Trophoblast cell (in vitro differentiated cells and primary cell): ENCODE data around the gene TTLL1.

Source experiments
- DNase-seq, 2 donors: peaks; one replicate each; pipeline ENCODE4 v3.0.0-alpha.2; 2016
- H2AFZ ChIP-seq: 2 replicates; pipeline ENCODE4 v1.6.1; 2013; ENCODE audit warnings: low read length, moderate library complexity, mild to moderate bottlenecking; ENCODE audit not compliant: insufficient read depth, poor library complexity
- H2AK5ac ChIP-seq: 2 replicates; pipeline ENCODE4 v1.6.1; 2013; ENCODE audit warnings: mild to moderate bottlenecking, low read length
- H2BK120ac ChIP-seq: 2 replicates; pipeline ENCODE4 v1.6.1; 2013; ENCODE audit warnings: low read length, mild to moderate bottlenecking, moderate library complexity; ENCODE audit not compliant: insufficient read depth, poor library complexity
- H2BK12ac ChIP-seq: 2 replicates; pipeline ENCODE4 v1.6.1; 2013; ENCODE audit warnings: mild to moderate bottlenecking, low read length, moderate library complexity
- H2BK5ac ChIP-seq: 2 replicates; pipeline ENCODE4 v1.6.1; 2013; ENCODE audit warnings: low read length, low read depth, moderate library complexity, mild to moderate bottlenecking; ENCODE audit not compliant: poor library complexity
- H3K14ac ChIP-seq: 2 replicates; pipeline ENCODE4 v1.6.1; 2013; ENCODE audit warnings: mild to moderate bottlenecking, low read length
- H3K18ac ChIP-seq: 2 replicates; pipeline ENCODE4 v1.6.1; 2013; ENCODE audit warnings: mild to moderate bottlenecking, low read length
- H3K23ac ChIP-seq: 2 replicates; pipeline ENCODE4 v1.6.1; 2013; ENCODE audit warnings: low read length
- H3K27ac ChIP-seq: 2 replicates; pipeline ENCODE4 v1.5.1; 2013; ENCODE audit warnings: low read depth, mild to moderate bottlenecking, inconsistent platforms, low read length, moderate library complexity
- H3K27me3 ChIP-seq: 2 replicates; pipeline ENCODE4 v1.6.1; 2013; ENCODE audit warnings: inconsistent platforms, mild to moderate bottlenecking, low read length, moderate library complexity; ENCODE audit not compliant: insufficient read depth
- H3K36me3 ChIP-seq, 2 experiments: 1 replicate in 1 of 2; 2 replicates in 1 of 2; pipeline ENCODE4 v1.6.1; 2013; ENCODE audit warnings: low read length in 2 of 2, mild to moderate bottlenecking in 2 of 2, moderate library complexity in 1 of 2; ENCODE audit not compliant: insufficient read depth in 2 of 2, control insufficient read depth in 1 of 2
- H3K4ac ChIP-seq: 2 replicates; pipeline ENCODE4 v1.6.1; 2013; ENCODE audit warnings: low read depth, mild to moderate bottlenecking, low read length, moderate library complexity
- H3K4me1 ChIP-seq, 2 experiments: 1 replicate in 1 of 2; 2 replicates in 1 of 2; pipeline ENCODE4 v1.6.1; 2013; ENCODE audit warnings: low read length in 2 of 2, mild to moderate bottlenecking in 2 of 2, moderate library complexity in 1 of 2; ENCODE audit not compliant: insufficient read depth in 2 of 2, control insufficient read depth in 1 of 2
- H3K4me2 ChIP-seq: 2 replicates; pipeline ENCODE4 v1.6.1; 2013; ENCODE audit warnings: inconsistent platforms, mild to moderate bottlenecking, low read length, moderate library complexity
- H3K4me3 ChIP-seq: 2 replicates; pipeline ENCODE4 v1.5.1; 2013; ENCODE audit warnings: mild to moderate bottlenecking, low read depth, low read length, inconsistent platforms
- H3K79me1 ChIP-seq: one replicate; pipeline ENCODE4 v1.6.1; 2013; ENCODE audit warnings: low read length
- H3K79me2 ChIP-seq: 2 replicates; pipeline ENCODE4 v1.6.1; 2013; ENCODE audit warnings: low read length, mild to moderate bottlenecking; ENCODE audit not compliant: control insufficient read depth, insufficient read depth, poor library complexity
- H3K9ac ChIP-seq: 2 replicates; pipeline ENCODE4 v1.6.1; 2013; ENCODE audit warnings: mild to moderate bottlenecking, low read length
- H3K9me3 ChIP-seq: 2 replicates; pipeline ENCODE4 v1.6.1; 2013; ENCODE audit warnings: low read depth, mild to moderate bottlenecking, control low read depth, inconsistent platforms, low read length; ENCODE audit not compliant: insufficient read depth
- H4K12ac ChIP-seq: 2 replicates; pipeline ENCODE4 v1.6.1; 2013; ENCODE audit warnings: low read depth, mild to moderate bottlenecking, low read length, moderate library complexity
- H4K8ac ChIP-seq: 2 replicates; pipeline ENCODE4 v1.6.1; 2013; ENCODE audit warnings: low read depth, mild to moderate bottlenecking, low read length, moderate library complexity
- H4K91ac ChIP-seq: one replicate; pipeline ENCODE4 v1.6.1; 2013; ENCODE audit warnings: low read depth, mild to moderate bottlenecking, low read length, moderate library complexity
- WGBS: extraction: QIAGEN DNeasy Blood & Tissue Kit; methylation state at CpG from one replicate; pipeline ENCODE4 v1.1.7; 2013; ENCODE audit warnings: missing lambda C conversion rate; ENCODE audit not compliant: insufficient read length, insufficient coverage; ENCODE audit errors: extremely low coverage; 5-methylcytosine and 5-hydroxymethylcytosine counted together

TTLL1 gene

GRCh38 chr22:43035250-43035649 is 53.9 kb downstream of the TTLL1 start:
- no peaks in the 10 kb centered on the region for H3K36me3 ChIP-seq
- no peak overlapping the region for H2BK5ac ChIP-seq
- no peaks in the 10 kb centered on the region for H3K79me2 ChIP-seq
- no peaks in the 10 kb centered on the region for H3K79me1 ChIP-seq
- H4K91ac ChIP-seq, result no peak overlapping the region
- H3K27ac ChIP-seq, result no peak overlapping the region
- H2BK120ac ChIP-seq, result no peak overlapping the region
- H3K18ac ChIP-seq, result no peak overlapping the region
- peaks cover 3 to 8% of the 10 kb centered on the region in 2 experiments for H3K4me1 ChIP-seq
- no peak overlapping the region for H3K9ac ChIP-seq
- no peak overlapping the region for H3K4ac ChIP-seq
- no peak overlapping the region for H4K12ac ChIP-seq
- no peak overlapping the region for H3K14ac ChIP-seq
- no peak overlapping the region for H3K4me2 ChIP-seq
- no peaks in the 10 kb centered on the region for H3K27me3 ChIP-seq
- H3K23ac ChIP-seq, result no peak overlapping the region
- H2AK5ac ChIP-seq, result no peak overlapping the region
- peaks cover 4% of the 10 kb centered on the region for H3K9me3 ChIP-seq
- H4K8ac ChIP-seq, result no peak overlapping the region
- WGBS, result no CpG with 5 or more reads among the region's 9 CpGs
- no peak overlapping the region for H2BK12ac ChIP-seq
- no peak overlapping the region for H3K4me3 ChIP-seq
- DNase-seq, result no peak
- H2AFZ ChIP-seq, result no peak overlapping the region

- no peak overlapping the region for H2AK5ac ChIP-seq
- no peaks in the 10 kb centered on the region for H3K27me3 ChIP-seq
- H3K27ac ChIP-seq, result no peak overlapping the region
- H3K36me3 ChIP-seq, result no peaks in the 10 kb centered on the region
- no peak overlapping the region for H3K4me2 ChIP-seq
- WGBS, result no CpG with 5 or more reads among the region's 3 CpGs
- no peak overlapping the region for H3K4ac ChIP-seq
- no peak overlapping the region for H2BK120ac ChIP-seq
- no peak overlapping the region for H2BK5ac ChIP-seq
- H3K23ac ChIP-seq, result no peak overlapping the region
- no peak overlapping the region for H4K8ac ChIP-seq
- H3K9ac ChIP-seq, result no peak overlapping the region
- H4K12ac ChIP-seq, result no peak overlapping the region
- no peak overlapping the region for H3K4me3 ChIP-seq
- H4K91ac ChIP-seq, result no peak overlapping the region
- no peak overlapping the region for H3K14ac ChIP-seq
- H3K18ac ChIP-seq, result no peak overlapping the region
- peaks cover 2% of the 10 kb centered on the region for H3K79me2 ChIP-seq
- H3K79me1 ChIP-seq, result no peaks in the 10 kb centered on the region
- H2AFZ ChIP-seq, result no peak overlapping the region
- peak in 1 of 2 donors; percentile 51 for DNase-seq
- H2BK12ac ChIP-seq, result no peak overlapping the region
- H3K4me1 ChIP-seq, result peaks cover 3 to 8% of the 10 kb centered on the region in 2 experiments
- H3K9me3 ChIP-seq, result peaks cover 3% of the 10 kb centered on the region
These were observed 57.6 kb downstream of the TTLL1 start for GRCh38 chr22:43031617-43032016.

- Histone ChIP-seq H2AK5ac (no peak overlapping the region), H2BK12ac (no peak overlapping the region), H4K91ac (no peak overlapping the region), H3K27ac (no peak overlapping the region), H4K12ac (no peak overlapping the region), H3K4me3 (no peak overlapping the region), H3K79me2 (peaks cover 9% of the 10 kb centered on the region), H3K79me1 (peaks cover 17% of the 10 kb centered on the region), H3K27me3 (no peaks in the 10 kb centered on the region), H3K23ac (no peak overlapping the region), H3K9ac (no peak overlapping the region), H3K4me2 (no peak overlapping the region), H3K4ac (no peak overlapping the region), H3K18ac (no peak overlapping the region), H3K14ac (no peak overlapping the region), H4K8ac (no peak overlapping the region), H3K36me3 (no peaks in the 10 kb centered on the region), H2AFZ (no peak overlapping the region), H3K4me1 (peaks cover 4 to 10% of the 10 kb centered on the region in 2 experiments), H2BK5ac (no peak overlapping the region), H3K9me3 (no peaks in the 10 kb centered on the region), H2BK120ac (no peak overlapping the region)
- no CpG with 5 or more reads among the region's 6 CpGs for WGBS
- DNase-seq, result no peak
These were observed 70.6 kb downstream of the TTLL1 start for GRCh38 chr22:43018615-43019014.

- no peak overlapping the region for H3K18ac ChIP-seq
- H2AFZ ChIP-seq, result no peak overlapping the region
- H3K36me3 ChIP-seq, result no peaks in the 10 kb centered on the region
- no CpG with 5 or more reads among the region's 10 CpGs for WGBS
- no peak overlapping the region for H3K9ac ChIP-seq
- H3K27me3 ChIP-seq, result no peaks in the 10 kb centered on the region
- peaks cover 8 to 14% of the 10 kb centered on the region in 2 experiments for H3K4me1 ChIP-seq
- no peak overlapping the region for H4K91ac ChIP-seq
- H3K4me2 ChIP-seq, result no peak overlapping the region
- H2BK120ac ChIP-seq, result no peak overlapping the region
- H3K14ac ChIP-seq, result no peak overlapping the region
- H2BK5ac ChIP-seq, result no peak overlapping the region
- no peak overlapping the region for H4K12ac ChIP-seq
- H3K27ac ChIP-seq, result no peak overlapping the region
- no peak overlapping the region for H2BK12ac ChIP-seq
- H3K4ac ChIP-seq, result no peak overlapping the region
- H3K9me3 ChIP-seq, result no peaks in the 10 kb centered on the region
- no peak overlapping the region for H3K4me3 ChIP-seq
- no peak overlapping the region for H3K23ac ChIP-seq
- no peak overlapping the region for H4K8ac ChIP-seq
- no peak overlapping the region for H2AK5ac ChIP-seq
- peaks cover 21% of the 10 kb centered on the region for H3K79me1 ChIP-seq
- H3K79me2 ChIP-seq, result peaks cover 13% of the 10 kb centered on the region
- no peak for DNase-seq
These were observed 71.4 kb downstream of the TTLL1 start for GRCh38 chr22:43017525-43018460.
